ENCODE data around the gene CACYBP. TPM values are rescaled to one million over a fixed set of nuclear protein-coding genes. Genes with fewer than 3 reads are reported as not detected.
"Not testable (repeated sequence)": the region's sequence is repeated elsewhere in the genome, so short reads cannot be mapped to it uniquely, and the experiment has no call there.

Gene CACYBP
- total RNA-seq, 1 donor from 2014 or later, result 156 TPM

DNA sequence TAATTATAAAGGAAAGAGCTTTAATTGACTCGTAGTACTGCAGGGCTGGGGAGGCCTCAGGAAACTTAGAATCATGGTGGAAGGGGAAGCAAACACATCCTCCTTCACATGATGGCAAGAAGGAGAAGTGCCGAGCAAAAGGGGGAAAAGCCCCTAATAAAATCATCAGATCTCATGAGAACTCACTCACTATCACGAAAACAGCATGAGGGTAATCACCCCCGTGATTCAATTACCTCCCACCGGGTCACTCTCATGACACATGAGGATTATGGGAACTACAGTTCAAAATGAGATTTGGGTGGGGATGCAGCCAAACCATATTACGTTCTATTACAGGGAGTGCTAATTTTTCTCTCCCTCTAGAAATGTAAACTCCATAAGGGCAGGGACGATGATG is 37.7 kb downstream of the CACYBP start:
- no peak overlapping the region for H3K4me3 ChIP-seq (ENCODE audit: low read depth, low read length)
- no peak for DNase-seq (ENCODE audit: low read depth)
- TF ChIP-seq, protein P1, sequence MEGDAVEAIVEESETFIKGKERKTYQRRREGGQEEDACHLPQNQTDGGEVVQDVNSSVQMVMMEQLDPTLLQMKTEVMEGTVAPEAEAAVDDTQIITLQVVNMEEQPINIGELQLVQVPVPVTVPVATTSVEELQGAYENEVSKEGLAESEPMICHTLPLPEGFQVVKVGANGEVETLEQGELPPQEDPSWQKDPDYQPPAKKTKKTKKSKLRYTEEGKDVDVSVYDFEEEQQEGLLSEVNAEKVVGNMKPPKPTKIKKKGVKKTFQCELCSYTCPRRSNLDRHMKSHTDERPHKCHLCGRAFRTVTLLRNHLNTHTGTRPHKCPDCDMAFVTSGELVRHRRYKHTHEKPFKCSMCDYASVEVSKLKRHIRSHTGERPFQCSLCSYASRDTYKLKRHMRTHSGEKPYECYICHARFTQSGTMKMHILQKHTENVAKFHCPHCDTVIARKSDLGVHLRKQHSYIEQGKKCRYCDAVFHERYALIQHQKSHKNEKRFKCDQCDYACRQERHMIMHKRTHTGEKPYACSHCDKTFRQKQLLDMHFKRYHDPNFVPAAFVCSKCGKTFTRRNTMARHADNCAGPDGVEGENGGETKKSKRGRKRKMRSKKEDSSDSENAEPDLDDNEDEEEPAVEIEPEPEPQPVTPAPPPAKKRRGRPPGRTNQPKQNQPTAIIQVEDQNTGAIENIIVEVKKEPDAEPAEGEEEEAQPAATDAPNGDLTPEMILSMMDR (conservative IDR thresholded peaks at IDR 0.05; ENCODE audit: low read depth, low read length), result no peak

DNA sequence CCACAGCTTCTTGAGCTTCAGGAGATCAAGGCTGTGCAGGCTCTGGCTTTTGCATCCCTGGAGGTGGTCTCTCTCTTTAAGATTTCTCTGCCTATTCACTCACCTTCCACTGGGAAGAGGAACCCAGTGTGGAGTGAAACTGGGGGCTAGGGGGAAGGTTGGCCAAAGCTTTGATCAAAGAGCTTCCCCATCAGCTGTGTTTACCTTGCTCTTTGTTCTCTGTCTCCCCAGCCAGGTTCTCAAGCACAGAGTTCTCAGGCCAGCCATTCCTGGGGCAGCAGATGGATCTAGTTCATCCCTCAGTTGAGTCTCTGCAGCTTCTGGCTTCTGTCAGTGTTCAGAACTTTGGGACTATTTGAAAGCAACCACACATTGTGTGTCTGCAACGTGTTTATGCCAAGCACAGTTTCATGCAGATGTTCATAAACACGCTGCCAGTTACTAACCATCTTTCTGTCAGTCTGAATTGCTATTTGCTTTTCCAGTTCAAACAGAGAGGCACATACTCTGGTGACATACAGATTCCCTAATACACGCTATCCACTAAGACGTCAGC is 40.7 kb downstream of the CACYBP start:
- DNase-seq (ENCODE audit: low read depth), result no peak
- TF ChIP-seq, protein P1 (conservative IDR thresholded peaks at IDR 0.05; ENCODE audit: low read depth, low read length), result no peak
- no peak overlapping the region for H3K4me3 ChIP-seq (ENCODE audit: low read depth, low read length)

DNA sequence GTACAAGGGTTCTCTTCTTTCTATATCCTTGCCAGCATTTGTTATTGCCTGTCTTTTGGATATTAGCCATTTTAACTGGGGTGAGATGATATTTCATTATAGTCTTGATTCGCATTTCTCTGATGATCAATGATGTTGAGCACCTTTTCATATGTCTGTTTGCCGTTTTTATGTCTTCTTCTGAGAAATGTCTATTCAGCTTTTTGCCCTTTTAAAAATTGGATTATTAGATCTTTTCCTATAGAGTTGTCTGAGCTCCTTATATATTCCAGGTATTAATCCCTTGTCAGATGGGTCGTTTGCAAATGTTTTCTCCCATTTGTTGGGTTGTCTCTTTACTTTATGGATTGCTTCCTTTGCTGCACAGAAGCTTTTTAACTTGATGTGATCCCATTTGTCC is 42.9 kb downstream of the CACYBP start:
- H3K4me3 ChIP-seq (ENCODE audit: low read depth, low read length), result no peak overlapping the region
- TF ChIP-seq, protein P1 (conservative IDR thresholded peaks at IDR 0.05; ENCODE audit: low read depth, low read length), result no peak
- no peak for DNase-seq (ENCODE audit: low read depth)

DNA sequence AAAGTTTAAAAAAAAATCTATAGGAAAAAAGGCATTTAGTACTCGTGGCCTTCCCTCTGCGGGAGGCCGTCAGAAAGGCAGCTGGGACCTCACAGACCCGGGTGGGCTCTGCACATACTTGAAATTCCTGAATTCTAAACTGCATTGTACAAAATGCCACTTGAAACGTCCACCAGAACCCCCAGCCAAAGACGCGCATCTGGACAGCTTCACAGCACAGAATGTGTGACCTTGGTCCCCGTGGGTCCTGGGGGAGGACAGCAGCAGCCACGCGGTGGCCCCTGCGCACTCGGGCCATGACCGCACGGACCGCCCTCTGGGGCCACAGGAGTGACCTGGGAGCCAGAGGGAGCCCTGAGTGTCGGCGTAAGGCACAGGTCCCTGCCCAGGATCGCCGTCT is 44.1 kb downstream of the CACYBP start:
- TF ChIP-seq, protein P1 (conservative IDR thresholded peaks at IDR 0.05; ENCODE audit: low read depth, low read length), result no peak
- no peak for DNase-seq (ENCODE audit: low read depth)
- no peak overlapping the region for H3K4me3 ChIP-seq (ENCODE audit: low read depth, low read length)

DNA sequence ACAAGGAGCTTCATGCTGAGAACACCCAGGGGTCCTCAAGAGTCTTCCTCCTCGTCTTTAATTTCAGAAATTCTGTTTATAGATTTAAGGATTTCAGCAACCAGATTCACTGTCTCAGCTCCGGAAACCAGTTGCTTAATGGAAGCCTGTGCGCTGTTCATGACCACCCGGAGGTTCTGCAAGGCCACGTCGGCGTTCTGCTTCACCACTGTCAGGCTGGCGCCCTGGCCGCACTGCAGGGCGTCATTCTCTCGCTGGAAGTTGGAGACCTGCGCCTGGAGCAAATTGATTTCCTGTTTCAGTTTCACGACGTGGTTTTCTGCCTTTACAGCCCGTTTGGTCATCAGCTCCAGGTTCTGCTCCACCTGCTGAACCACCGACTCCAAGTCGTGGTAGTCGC is 44.8 kb downstream of the CACYBP start:
- DNase-seq (ENCODE audit: low read depth); H3K4me3 ChIP-seq (ENCODE audit: low read depth, low read length): not testable (repeated sequence)

DNA sequence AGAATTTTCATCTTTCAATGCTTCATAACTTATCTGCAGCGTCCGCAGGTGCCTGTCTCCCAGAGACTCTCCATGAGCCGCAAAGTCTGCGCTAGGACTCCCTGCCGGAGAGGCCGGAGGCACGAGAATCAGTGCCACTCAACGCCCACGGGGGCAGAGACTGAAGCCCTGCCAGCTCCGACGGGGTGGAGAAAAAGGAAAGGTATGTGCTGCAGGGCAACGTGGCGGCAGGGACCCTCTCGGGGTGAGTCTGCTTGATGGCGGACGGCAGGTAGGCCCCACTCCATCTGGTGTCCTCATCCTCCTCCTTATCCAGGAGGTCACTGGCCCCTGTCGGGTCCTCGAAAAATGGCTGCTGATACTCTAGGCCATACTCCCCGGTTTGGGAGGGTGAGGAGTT is 45.4 kb downstream of the CACYBP start:
- no peak for DNase-seq (ENCODE audit: low read depth)
- no peak overlapping the region for H3K4me3 ChIP-seq (ENCODE audit: low read depth, low read length)
- TF ChIP-seq, protein P1 (conservative IDR thresholded peaks at IDR 0.05; ENCODE audit: low read depth, low read length), result no peak

DNA sequence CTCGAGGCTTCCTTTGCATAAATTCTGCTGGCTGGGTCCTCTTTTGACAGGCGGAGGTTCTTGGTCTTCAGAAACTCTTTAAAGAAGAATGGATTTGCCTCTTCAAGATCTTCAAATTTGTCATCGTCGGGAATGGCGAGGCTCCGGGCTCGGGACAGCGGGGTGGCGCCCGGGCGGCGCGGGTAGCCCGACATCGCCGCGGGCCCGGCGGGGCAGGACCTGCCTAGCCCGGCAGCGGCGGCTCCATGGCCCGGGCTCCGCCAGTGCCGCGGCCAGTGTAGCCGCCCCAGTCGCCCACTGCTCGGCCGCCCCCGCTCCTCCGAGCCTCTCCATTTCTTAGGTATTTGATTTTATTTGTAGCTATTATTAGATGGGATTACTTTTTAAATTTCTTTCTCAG is 45.8 kb downstream of the CACYBP start:
- DNase-seq (ENCODE audit: low read depth), result no peak
- TF ChIP-seq, protein P1 (conservative IDR thresholded peaks at IDR 0.05; ENCODE audit: low read depth, low read length), result no peak
- H3K4me3 ChIP-seq (ENCODE audit: low read depth, low read length), result no peak overlapping the region

Measured in epithelial cell of proximal tubule (primary cell).